Endothelial cell (in vitro differentiated cells): ENCODE results near the gene S100A6. TPM values are rescaled to one million over a fixed set of nuclear protein-coding genes. Genes with fewer than 3 reads are reported as not detected.

ENCODE experiments used
- DNase-seq: peaks from one replicate; pipeline ENCODE4 v3.0.0; 2021; ENCODE audit warnings: low spot score
- H3K27ac Mint-ChIP-seq: one replicate; pipeline ENCODE4 v1.8.0; 2021; ENCODE audit warnings: mixed read lengths, inconsistent platforms; ENCODE audit not compliant: unreplicated experiment
- H3K27me3 Mint-ChIP-seq: one replicate; pipeline ENCODE4 v1.8.0; 2021; ENCODE audit warnings: mild to moderate bottlenecking, moderate library complexity, mixed read lengths, inconsistent platforms; ENCODE audit not compliant: unreplicated experiment
- H3K36me3 Mint-ChIP-seq: one replicate; pipeline ENCODE4 v1.8.0; 2021; ENCODE audit warnings: mild to moderate bottlenecking, low read depth, mixed read lengths, inconsistent platforms; ENCODE audit not compliant: unreplicated experiment
- H3K4me1 Mint-ChIP-seq: one replicate; pipeline ENCODE4 v1.8.0; 2021; ENCODE audit warnings: mild to moderate bottlenecking, mixed read lengths, inconsistent platforms; ENCODE audit not compliant: unreplicated experiment
- H3K4me3 Mint-ChIP-seq: one replicate; pipeline ENCODE4 v1.8.0; 2021; ENCODE audit warnings: mild to moderate bottlenecking, mixed read lengths, inconsistent platforms; ENCODE audit not compliant: unreplicated experiment
- H3K9me3 Mint-ChIP-seq: one replicate; pipeline ENCODE4 v1.8.0; 2021; ENCODE audit warnings: mixed read lengths, inconsistent platforms; ENCODE audit not compliant: unreplicated experiment
- total RNA-seq: library from RNA; stranded (reverse); fragmentation: NEBNext Ultra II Directional; extraction: Animal tissue kit (Norgen Biotek cat#: 25700); gene quantifications from one replicate; pipeline ENCODE4 v1.2.1, GENCODE V29; 2021; ENCODE audit not compliant: unreplicated experiment
- TF ChIP-seq, protein P1 (sequence below): fragments of 200-600 bp; sonication (generic); IDR thresholded peaks from one replicate; pipeline ENCODE4 v1.5.0; 2021; ENCODE audit warnings: antibody characterized with exemption; ENCODE audit not compliant: unreplicated experiment

S100A6 gene
- total RNA-seq, 1 donor from 2014 or later, result 11.9 TPM

DNA sequence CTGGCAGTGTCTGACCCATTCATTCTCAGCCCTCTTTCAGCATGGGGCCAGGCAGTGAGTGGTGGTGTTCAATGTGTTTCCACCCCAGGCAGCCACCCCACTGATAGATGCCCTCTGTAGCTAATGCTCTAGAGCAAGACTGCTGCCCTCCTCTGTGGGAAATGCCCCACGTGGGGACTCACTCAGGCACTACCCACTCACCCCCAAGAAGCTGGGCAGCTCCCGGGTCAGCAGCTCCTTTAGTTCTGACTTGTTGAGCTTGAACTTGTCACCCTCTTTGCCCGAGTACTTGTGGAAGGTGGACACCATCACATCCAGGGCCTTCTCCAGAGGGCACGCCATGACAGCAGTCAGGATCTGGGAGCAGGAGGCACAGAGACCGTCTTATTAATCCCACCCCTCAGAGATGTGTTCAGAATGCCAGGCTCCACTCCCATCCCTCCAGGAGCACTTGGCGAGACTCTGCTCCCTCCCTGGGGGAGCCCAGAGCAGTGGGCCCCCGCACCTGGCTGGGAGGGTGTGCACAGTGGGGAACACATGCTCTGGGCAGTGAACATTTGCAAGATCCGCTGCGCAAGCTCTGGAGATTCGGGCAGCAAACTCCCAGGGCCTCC is 8.8 kb upstream of the S100A6 start:
- H3K4me3 Mint-ChIP-seq, result no peak overlapping the region
- TF ChIP-seq, protein P1, sequence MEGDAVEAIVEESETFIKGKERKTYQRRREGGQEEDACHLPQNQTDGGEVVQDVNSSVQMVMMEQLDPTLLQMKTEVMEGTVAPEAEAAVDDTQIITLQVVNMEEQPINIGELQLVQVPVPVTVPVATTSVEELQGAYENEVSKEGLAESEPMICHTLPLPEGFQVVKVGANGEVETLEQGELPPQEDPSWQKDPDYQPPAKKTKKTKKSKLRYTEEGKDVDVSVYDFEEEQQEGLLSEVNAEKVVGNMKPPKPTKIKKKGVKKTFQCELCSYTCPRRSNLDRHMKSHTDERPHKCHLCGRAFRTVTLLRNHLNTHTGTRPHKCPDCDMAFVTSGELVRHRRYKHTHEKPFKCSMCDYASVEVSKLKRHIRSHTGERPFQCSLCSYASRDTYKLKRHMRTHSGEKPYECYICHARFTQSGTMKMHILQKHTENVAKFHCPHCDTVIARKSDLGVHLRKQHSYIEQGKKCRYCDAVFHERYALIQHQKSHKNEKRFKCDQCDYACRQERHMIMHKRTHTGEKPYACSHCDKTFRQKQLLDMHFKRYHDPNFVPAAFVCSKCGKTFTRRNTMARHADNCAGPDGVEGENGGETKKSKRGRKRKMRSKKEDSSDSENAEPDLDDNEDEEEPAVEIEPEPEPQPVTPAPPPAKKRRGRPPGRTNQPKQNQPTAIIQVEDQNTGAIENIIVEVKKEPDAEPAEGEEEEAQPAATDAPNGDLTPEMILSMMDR, result no peak

DNA sequence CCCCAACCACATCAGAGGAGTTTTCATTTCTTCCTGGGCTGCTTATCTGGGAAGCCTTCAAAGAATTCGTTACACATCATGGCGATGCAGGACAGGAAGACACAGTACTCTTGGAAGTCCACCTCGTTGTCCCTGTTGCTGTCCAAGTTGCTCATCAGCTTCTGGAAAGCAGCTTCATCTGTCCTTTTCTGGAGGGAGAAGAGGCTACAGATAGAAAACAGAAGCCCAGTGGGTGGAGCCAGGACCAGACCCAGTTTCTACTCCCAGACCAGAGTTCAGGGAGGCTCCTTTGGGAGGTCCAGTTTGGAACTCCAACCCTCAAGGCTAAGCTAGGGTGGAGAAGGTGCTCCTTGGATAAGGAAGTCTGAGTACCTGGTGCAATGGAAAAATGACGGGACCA is 7.9 kb upstream of the S100A6 start:
- H3K4me3 Mint-ChIP-seq, result no peak overlapping the region
- H3K9me3 Mint-ChIP-seq, result no peaks in the 10 kb centered on the region
- peaks cover 13% of the 10 kb centered on the region for H3K27me3 Mint-ChIP-seq
- DNase-seq, result no peak
- H3K36me3 Mint-ChIP-seq, result peaks cover 4% of the 10 kb centered on the region
- peaks cover 22% of the 10 kb centered on the region for H3K4me1 Mint-ChIP-seq
- H3K27ac Mint-ChIP-seq, result no peak overlapping the region
- TF ChIP-seq, protein P1, result no peak

More for the DNA sequence above, 8.8 kb upstream of the S100A6 start:
- no peak for DNase-seq
- Mint-ChIP-seq H3K36me3 (peaks cover 4% of the 10 kb centered on the region), H3K4me1 (peaks cover 22% of the 10 kb centered on the region), H3K9me3 (no peaks in the 10 kb centered on the region), H3K27me3 (peaks cover 13% of the 10 kb centered on the region), H3K27ac (no peak overlapping the region)

DNA sequence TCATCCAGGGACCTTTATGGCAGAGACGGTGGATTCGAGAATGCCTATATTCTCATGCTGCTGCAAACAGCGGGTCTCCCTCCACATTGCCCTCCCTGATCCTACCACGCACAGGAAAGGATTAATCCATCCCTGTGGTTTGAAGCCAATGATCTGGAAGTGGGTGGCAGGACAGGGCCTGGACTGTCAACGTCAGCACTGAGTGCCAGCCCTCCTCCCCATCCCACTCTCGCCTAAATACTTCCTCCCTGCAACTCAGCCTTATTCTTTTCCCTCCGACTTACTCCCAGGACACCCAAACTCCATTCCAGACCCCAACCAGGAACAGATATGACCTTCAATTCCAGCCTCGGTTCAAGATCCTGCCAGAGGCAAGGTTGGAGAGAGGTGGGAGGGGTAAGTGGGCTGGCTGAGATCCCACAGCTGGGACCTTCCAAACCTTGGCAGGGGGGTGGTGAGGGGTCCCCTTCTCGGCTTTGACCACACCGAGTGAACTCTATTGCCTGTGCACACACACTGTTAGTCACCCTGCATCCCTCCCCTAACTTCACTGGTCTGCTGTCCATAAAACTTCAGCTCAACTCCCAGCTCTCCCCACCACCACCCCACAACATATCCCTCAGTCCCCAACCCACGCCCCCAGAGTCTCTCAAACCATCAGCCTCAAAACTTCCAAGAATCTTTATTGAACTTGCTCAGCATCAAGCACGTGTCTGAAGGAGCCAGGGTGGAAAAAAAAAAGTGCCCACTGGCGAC is 7.3 kb upstream of the S100A6 start:
- TF ChIP-seq, protein P1, result no peak
- peaks cover 22% of the 10 kb centered on the region for H3K4me1 Mint-ChIP-seq
- no peak overlapping the region for H3K27ac Mint-ChIP-seq
- H3K4me3 Mint-ChIP-seq, result no peak overlapping the region
- H3K36me3 Mint-ChIP-seq, result peaks cover 4% of the 10 kb centered on the region
- no peaks in the 10 kb centered on the region for H3K9me3 Mint-ChIP-seq
- peaks cover 15% of the 10 kb centered on the region for H3K27me3 Mint-ChIP-seq
- no peak for DNase-seq

DNA sequence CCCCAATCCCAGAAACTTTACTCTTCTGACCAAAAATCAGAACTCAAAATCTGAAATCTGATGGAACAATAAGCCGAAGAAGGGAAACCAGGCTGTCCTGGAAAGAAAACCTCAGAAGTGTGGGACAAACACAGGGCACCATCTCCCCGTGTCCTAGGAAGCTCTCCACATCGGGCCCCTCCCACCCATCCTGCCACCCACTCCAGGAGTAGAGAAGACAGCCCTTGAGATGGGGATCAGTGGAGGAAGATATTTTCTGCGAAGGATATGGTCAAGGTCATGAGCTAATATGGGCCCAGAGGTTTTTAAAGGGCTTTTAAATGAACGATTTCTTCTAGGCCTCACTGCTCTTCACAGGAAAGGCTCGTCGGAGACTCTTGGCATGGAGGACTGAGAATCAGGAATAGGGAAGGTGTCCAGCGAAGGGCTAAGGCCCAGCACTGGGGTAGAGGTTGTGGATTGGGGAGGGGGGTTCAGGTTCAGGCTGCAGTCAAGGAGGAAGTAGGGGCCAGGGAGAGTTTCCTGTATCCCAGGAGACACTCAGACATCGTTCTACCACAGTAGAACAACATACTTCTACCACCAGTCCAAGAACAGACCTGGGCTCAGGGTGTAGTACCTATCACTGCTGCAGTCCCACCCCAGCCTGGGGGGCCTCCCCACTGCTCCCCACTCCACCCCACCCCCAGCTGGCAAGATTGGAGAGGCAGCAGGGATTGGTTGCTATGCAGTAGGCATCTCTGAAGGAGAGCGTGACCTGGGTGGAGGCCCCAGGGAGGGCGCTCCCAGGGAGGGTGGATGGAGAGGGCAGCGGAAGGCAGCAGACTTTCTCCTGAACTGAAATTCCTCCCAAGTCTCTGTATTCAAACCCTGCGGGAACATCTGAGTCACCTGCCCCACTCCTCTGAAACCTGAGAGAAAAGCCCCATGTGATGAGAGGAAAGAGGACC is 6.1 kb upstream of the S100A6 start:
- no peak for DNase-seq
- peaks cover 18% of the 10 kb centered on the region for H3K27me3 Mint-ChIP-seq
- no peaks in the 10 kb centered on the region for H3K9me3 Mint-ChIP-seq
- H3K27ac Mint-ChIP-seq, result no peak overlapping the region
- no peak overlapping the region for H3K4me3 Mint-ChIP-seq
- TF ChIP-seq, protein P1, result no peak
- H3K36me3 Mint-ChIP-seq, result peaks cover 4% of the 10 kb centered on the region
- H3K4me1 Mint-ChIP-seq, result peaks cover 22% of the 10 kb centered on the region
